Coronary artery (tissue), 2 donors: ENCODE data around the gene IL2RA.

Source experiments
- DNase-seq: peaks from one replicate; pipeline ENCODE4 v3.0.0-alpha.2; 2017; ENCODE audit warnings: low spot score
- H3K27ac ChIP-seq, 2 donors: fragments of 200-600 bp; sonication (generic); one replicate each; pipeline ENCODE4 v1.5.1; 2016 to 2019
- H3K4me3 ChIP-seq: fragments of 200-600 bp; sonication (generic); 2 replicates; pipeline ENCODE4 v1.5.1; 2016; ENCODE audit warnings: mild to moderate bottlenecking, moderate library complexity
- CTCF ChIP-seq: fragments of 200-600 bp; sonication (generic); IDR thresholded peaks from one replicate; pipeline ENCODE4 v1.5.1; 2019; ENCODE audit warnings: antibody characterized with exemption

IL2RA gene

DNA sequence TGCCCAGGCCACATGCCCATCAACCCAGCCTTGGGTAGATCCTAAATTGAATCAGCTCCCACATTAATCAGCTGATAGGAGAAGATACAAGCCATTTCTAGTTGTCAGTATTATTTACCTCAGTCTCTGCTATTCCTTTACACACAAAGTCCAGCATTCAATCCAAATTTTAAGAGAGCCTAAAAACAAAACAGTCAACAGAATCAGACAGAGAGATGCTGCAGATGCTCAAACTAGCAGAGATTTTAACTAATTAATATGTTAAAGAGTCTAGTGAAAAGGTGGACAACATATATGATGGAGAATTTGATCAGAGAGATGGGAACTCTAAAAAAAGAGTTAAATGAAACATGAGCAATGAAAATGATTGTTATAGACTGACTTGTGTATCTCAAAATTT, 70.5 kb downstream of the IL2RA start:
- H3K27ac ChIP-seq = no peak overlapping the region
- TF ChIP-seq CTCF = no peak
- DNase-seq = no peak
- H3K4me3 ChIP-seq = no peak overlapping the region

DNA sequence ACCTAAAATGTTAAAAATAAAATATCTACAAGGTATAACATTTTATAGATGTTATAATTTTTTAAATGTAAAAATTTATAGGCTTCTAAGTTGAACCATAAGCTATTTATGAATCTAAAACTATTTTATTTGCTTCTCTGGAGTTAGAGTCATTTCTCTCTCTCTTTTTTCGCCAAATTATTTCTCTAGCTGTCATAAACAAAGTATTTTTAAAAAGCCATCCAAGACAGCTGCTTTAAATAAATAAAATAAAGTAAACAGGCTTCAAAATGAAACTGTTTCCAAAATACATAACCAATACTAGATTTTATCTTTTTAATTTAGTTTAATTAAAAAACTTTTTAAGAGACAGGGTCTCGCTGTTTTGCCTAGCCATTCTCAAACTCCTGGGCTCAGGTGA, 72.4 kb downstream of the IL2RA start:
- Histone ChIP-seq H3K4me3 (no peak overlapping the region), H3K27ac (no peak overlapping the region)
- no peak for DNase-seq
- no peak for TF ChIP-seq CTCF

DNA sequence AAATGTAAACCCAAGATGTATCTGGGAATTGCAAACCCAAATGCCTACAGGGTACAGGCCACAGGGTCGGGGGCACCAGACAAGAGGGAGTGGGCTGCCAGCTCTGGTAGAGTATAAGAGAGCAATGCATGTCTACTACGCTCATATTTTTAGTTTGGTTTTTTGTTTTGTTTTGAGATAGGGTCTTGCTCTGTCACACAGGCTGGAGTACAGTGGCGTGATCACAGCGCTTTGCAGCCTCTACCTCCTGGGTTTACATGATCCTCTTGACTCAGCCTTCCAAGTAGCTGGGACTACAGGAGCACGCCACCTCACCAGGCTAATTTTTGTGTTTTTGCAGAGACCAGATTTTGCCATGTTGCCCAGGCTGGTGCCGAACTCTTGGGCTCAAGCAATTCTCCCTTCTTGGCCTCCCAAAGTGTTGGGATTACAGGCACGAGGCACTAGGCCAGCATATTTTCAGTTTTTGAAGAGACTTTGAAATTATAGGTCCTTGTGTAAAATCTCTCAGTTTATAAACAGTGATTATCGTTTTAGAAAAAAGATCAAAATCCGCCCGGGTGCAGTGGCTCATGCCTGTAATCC, 73.7 kb downstream of the IL2RA start:
- no peak for TF ChIP-seq CTCF
- DNase-seq = no peak
- no peak overlapping the region for H3K4me3 ChIP-seq
- H3K27ac ChIP-seq = no peak overlapping the region

GRCh38 chr10:5987747-5988146, 74.4 kb downstream of the IL2RA start:
- Histone ChIP-seq H3K27ac (peak overlapping the region in 1 of 2 donors; percentile 24), H3K4me3 (no peak overlapping the region)
- no peak for TF ChIP-seq CTCF
- DNase-seq = no peak

GRCh38 chr10:5985029-5985428, 77.1 kb downstream of the IL2RA start:
- DNase-seq = no peak
- TF ChIP-seq CTCF = no peak
- no peak overlapping the region for H3K27ac ChIP-seq
- H3K4me3 ChIP-seq = no peak overlapping the region

- TF ChIP-seq CTCF = no peak
- no peak overlapping the region for H3K27ac ChIP-seq
- no peak overlapping the region for H3K4me3 ChIP-seq
- DNase-seq = no peak
Observed at GRCh38 chr10:5983774-5984173, 78.4 kb downstream of the IL2RA start.

- DNase-seq = no peak
- TF ChIP-seq CTCF = no peak
- H3K27ac ChIP-seq = no peak overlapping the region
- H3K4me3 ChIP-seq = no peak overlapping the region
Observed at GRCh38 chr10:5981529-5981928, 80.6 kb downstream of the IL2RA start.
